HepG2 (cell line): ENCODE results near the gene RPH3AL. TPM values are rescaled to one million over a fixed set of nuclear protein-coding genes. Genes with fewer than 3 reads are reported as not detected.
A peak's percentile ranks its signal among the peaks of the same experiment; 100 is the strongest.

Experiments used
- ATRX ChIP-seq: sonication (generic); formaldehyde crosslinking; IDR thresholded peaks from 2 replicates; pipeline ENCODE4 v1.4.0; 2020; ENCODE audit warnings: missing genetic modification reagents, borderline replicate concordance
- GTF2F1 ChIP-seq: fragments of 150-350 bp; IDR thresholded peaks from 2 replicates; pipeline ENCODE4 v1.6.1; 2014; ENCODE audit warnings: low read length
- RBAK ChIP-seq: sonication (generic); formaldehyde crosslinking; IDR thresholded peaks from 2 replicates; pipeline ENCODE4 v1.5.1; 2020; ENCODE audit warnings: mild to moderate bottlenecking, missing genetic modification reagents
- SRF ChIP-seq: IDR thresholded peaks from 2 replicates; pipeline ENCODE4 v1.6.1; 2011; ENCODE audit warnings: mild to moderate bottlenecking, low read depth, low read length, moderate library complexity
- STAT5B ChIP-seq: sonication (generic); formaldehyde crosslinking; IDR thresholded peaks from 2 replicates; pipeline ENCODE4 v1.4.0; 2020; ENCODE audit warnings: missing genetic modification reagents
- ZFP36L1 ChIP-seq: sonication (generic); formaldehyde crosslinking; IDR thresholded peaks from 2 replicates; pipeline ENCODE4 v1.8.0; 2022; ENCODE audit warnings: mild to moderate bottlenecking, missing genetic modification reagents, moderate library complexity
- ZFP90 ChIP-seq: sonication (generic); formaldehyde crosslinking; IDR thresholded peaks from 2 replicates; pipeline ENCODE4 v1.8.0; 2022; ENCODE audit warnings: missing genetic modification reagents, mild to moderate bottlenecking, inconsistent platforms, borderline replicate concordance
- ZNF224 ChIP-seq: sonication (generic); formaldehyde crosslinking; IDR thresholded peaks from 2 replicates; pipeline ENCODE4 v1.5.0; 2020; ENCODE audit warnings: mild to moderate bottlenecking, missing genetic modification reagents
- ZNF350 ChIP-seq: sonication (generic); formaldehyde crosslinking; IDR thresholded peaks from 2 replicates; pipeline ENCODE4 v1.4.0; 2020; ENCODE audit warnings: mild to moderate bottlenecking, low read depth, missing genetic modification reagents, borderline replicate concordance
- ZNF589 ChIP-seq: sonication (generic); formaldehyde crosslinking; conservative IDR thresholded peaks from 2 replicates; pipeline ENCODE4 v1.8.0; 2022; ENCODE audit warnings: mild to moderate bottlenecking, moderate library complexity, missing genetic modification reagents
- ZNF891 ChIP-seq: sonication (generic); formaldehyde crosslinking; IDR thresholded peaks from 2 replicates; pipeline ENCODE4 v1.5.0; 2020; ENCODE audit warnings: mild to moderate bottlenecking, missing genetic modification reagents
- polyA plus RNA-seq, 8 experiments: library from polyadenylated mRNA; depleted of rRNA in 3 of 8; stranded (reverse) in 7 of 8; unstranded in 1 of 8; fragments of >200 nt; fragmentation: Illumina TruSeq in 4 of 8; extraction: Trizol in 4 of 8; gene quantifications; 2 replicates each; pipeline versions ENCODE4 v1.2.1 to v1.2.3, GENCODE V29; 2011 to 2016; ENCODE audit warnings: low read depth in 4 of 8, missing spikeins in 1 of 8, mixed read lengths in 1 of 8; ENCODE audit not compliant: insufficient read depth in 1 of 8
- total RNA-seq, 5 experiments: library from RNA; depleted of rRNA; stranded (reverse); fragments of >200 nt; fragmentation: Illumina TruSeq; extraction: Trizol; gene quantifications; 2 replicates each; pipeline ENCODE4 v1.2.3, GENCODE V29; 2016; ENCODE audit warnings: low read depth in 1 of 5
- TF ChIP-seq, protein P1 (sequence below), 2 experiments: sonication (generic) in 1 of 2; formaldehyde crosslinking in 1 of 2; IDR thresholded peaks; 2 replicates each; pipeline versions ENCODE4 v1.5.1 to v1.6.1; 2011 to 2020; ENCODE audit warnings: borderline replicate concordance in 1 of 2, low read depth in 1 of 2, low read length in 1 of 2, mild to moderate bottlenecking in 1 of 2, missing genetic modification reagents in 1 of 2, moderate library complexity in 1 of 2
- TF ChIP-seq, protein P2 (sequence below): sonication (generic); formaldehyde crosslinking; IDR thresholded peaks from 2 replicates; pipeline ENCODE4 v1.4.0; 2020; ENCODE audit warnings: missing genetic modification reagents, borderline replicate concordance
- TF ChIP-seq, protein P3 (sequence below), 2 experiments: sonication (generic) in 1 of 2; formaldehyde crosslinking in 1 of 2; IDR thresholded peaks; 2 replicates each; pipeline versions ENCODE4 v1.6.1 to v1.9.0; 2014 to 2022; ENCODE audit warnings: antibody characterized with exemption in 1 of 2, borderline replicate concordance in 1 of 2, inconsistent platforms in 1 of 2, low read depth in 1 of 2, missing genetic modification reagents in 1 of 2

Gene RPH3AL
- total and polyA plus RNA-seq, 2 of the 13 experiments (the other 11 are each of a cell fraction or from before 2014, with no cell fraction given), result 7.8 to 16.4 TPM

DNA sequence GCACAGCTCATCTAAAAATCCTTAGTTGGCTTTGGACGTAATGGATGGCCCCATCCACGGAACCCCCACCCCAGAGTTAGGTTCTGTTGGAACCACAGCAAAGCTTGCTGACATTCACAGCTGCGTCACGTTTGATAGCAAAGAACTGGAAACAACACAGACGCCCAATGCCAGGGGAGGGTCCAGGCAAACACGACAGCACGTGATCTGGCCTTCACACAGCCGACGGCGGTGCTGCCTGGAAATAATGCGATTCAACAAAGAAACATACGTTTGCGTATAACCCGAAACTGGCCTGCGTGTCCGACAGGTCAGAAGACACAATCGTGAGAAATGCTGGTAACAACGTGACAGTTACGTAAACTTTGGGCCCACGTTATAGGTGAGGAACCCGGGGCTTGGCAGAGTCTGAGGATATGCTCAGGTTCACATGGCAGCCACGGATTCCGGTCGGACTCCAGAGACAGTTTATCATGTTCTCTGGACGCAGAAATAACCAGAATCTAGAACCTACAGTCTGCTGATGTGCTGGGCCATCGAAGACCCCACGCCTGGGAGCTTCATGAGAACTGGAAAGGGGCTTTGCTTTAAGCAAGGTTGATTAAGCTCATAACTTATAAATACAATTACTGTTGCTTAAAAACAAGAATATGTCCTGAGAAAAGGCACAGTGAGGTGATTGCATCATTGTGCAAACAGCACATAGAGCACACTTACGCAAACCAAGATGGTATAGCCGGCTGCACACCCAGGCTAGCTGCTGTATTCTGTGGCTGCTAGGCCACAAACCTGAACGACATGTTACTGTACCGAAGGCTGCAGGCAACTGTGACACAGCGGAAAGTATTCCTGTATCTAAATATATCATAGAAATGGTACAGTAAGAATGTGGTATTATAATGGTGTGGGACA lies 70.4 kb downstream of the RPH3AL start (continued):
- TF ChIP-seq, protein P1, sequence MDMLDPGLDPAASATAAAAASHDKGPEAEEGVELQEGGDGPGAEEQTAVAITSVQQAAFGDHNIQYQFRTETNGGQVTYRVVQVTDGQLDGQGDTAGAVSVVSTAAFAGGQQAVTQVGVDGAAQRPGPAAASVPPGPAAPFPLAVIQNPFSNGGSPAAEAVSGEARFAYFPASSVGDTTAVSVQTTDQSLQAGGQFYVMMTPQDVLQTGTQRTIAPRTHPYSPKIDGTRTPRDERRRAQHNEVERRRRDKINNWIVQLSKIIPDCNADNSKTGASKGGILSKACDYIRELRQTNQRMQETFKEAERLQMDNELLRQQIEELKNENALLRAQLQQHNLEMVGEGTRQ (IDR thresholded peaks at IDR 0.05; ENCODE audit: low read depth, low read length), result no peak
- TF ChIP-seq, protein P1 (CRISPR knock-in tag; IDR thresholded peaks at IDR 0.05; ENCODE audit: borderline replicate concordance), result no peak
- TF ChIP-seq GTF2F1 (no peak), ZNF224 (CRISPR knock-in tag) (no peak), STAT5B (CRISPR knock-in tag) (no peak), ZFP36L1 (CRISPR knock-in tag) (no peak), ZNF589 (CRISPR knock-in tag) (no peak), SRF (no peak), ATRX (CRISPR knock-in tag) (no peak), ZNF350 (no peak), RBAK (CRISPR knock-in tag) (peak; percentile 80), ZNF891 (no peak), ZFP90 (CRISPR knock-in tag) (0 out of 2 replicates have a peak, but pooled peaks have one; percentile 28)
- TF ChIP-seq, protein P2, sequence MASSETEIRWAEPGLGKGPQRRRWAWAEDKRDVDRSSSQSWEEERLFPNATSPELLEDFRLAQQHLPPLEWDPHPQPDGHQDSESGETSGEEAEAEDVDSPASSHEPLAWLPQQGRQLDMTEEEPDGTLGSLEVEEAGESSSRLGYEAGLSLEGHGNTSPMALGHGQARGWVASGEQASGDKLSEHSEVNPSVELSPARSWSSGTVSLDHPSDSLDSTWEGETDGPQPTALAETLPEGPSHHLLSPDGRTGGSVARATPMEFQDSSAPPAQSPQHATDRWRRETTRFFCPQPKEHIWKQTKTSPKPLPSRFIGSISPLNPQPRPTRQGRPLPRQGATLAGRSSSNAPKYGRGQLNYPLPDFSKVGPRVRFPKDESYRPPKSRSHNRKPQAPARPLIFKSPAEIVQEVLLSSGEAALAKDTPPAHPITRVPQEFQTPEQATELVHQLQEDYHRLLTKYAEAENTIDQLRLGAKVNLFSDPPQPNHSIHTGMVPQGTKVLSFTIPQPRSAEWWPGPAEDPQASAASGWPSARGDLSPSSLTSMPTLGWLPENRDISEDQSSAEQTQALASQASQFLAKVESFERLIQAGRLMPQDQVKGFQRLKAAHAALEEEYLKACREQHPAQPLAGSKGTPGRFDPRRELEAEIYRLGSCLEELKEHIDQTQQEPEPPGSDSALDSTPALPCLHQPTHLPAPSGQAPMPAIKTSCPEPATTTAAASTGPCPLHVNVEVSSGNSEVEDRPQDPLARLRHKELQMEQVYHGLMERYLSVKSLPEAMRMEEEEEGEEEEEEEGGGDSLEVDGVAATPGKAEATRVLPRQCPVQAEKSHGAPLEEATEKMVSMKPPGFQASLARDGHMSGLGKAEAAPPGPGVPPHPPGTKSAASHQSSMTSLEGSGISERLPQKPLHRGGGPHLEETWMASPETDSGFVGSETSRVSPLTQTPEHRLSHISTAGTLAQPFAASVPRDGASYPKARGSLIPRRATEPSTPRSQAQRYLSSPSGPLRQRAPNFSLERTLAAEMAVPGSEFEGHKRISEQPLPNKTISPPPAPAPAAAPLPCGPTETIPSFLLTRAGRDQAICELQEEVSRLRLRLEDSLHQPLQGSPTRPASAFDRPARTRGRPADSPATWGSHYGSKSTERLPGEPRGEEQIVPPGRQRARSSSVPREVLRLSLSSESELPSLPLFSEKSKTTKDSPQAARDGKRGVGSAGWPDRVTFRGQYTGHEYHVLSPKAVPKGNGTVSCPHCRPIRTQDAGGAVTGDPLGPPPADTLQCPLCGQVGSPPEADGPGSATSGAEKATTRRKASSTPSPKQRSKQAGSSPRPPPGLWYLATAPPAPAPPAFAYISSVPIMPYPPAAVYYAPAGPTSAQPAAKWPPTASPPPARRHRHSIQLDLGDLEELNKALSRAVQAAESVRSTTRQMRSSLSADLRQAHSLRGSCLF, result no peak
- TF ChIP-seq, protein P3, sequence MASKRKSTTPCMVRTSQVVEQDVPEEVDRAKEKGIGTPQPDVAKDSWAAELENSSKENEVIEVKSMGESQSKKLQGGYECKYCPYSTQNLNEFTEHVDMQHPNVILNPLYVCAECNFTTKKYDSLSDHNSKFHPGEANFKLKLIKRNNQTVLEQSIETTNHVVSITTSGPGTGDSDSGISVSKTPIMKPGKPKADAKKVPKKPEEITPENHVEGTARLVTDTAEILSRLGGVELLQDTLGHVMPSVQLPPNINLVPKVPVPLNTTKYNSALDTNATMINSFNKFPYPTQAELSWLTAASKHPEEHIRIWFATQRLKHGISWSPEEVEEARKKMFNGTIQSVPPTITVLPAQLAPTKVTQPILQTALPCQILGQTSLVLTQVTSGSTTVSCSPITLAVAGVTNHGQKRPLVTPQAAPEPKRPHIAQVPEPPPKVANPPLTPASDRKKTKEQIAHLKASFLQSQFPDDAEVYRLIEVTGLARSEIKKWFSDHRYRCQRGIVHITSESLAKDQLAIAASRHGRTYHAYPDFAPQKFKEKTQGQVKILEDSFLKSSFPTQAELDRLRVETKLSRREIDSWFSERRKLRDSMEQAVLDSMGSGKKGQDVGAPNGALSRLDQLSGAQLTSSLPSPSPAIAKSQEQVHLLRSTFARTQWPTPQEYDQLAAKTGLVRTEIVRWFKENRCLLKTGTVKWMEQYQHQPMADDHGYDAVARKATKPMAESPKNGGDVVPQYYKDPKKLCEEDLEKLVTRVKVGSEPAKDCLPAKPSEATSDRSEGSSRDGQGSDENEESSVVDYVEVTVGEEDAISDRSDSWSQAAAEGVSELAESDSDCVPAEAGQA (IDR thresholded peaks at IDR 0.05; ENCODE audit: low read depth), result no peak
- TF ChIP-seq, protein P3 (CRISPR knock-in tag; IDR thresholded peaks at IDR 0.05; ENCODE audit: borderline replicate concordance), result no peak
